SKM-1 (cell line): Measurements from ENCODE around the gene ATG9B.
"Not testable (repeated sequence)": the region's sequence is repeated elsewhere in the genome, so short reads cannot be mapped to it uniquely, and the experiment has no call there.

ENCODE experiments used
- DNase-seq: peaks from one replicate; lab custom pipeline; 2025; ENCODE audit not compliant: unreplicated experiment; lab: John Stamatoyannopoulos, UW

The ATG9B gene

GRCh38 chr7:151058781-151059366 lies 34.6 kb upstream of the ATG9B start:
- DNase-seq, result no peak

- peak; percentile 69 for DNase-seq
These were observed 33.9 kb upstream of the ATG9B start for GRCh38 chr7:151057989-151058780.

GRCh38 chr7:151057506-151057988 lies 33.3 kb upstream of the ATG9B start, which contains the start of gene CDK5:
TSS of gene CDK5 (minus strand) at chr7:151057897. CDS start at chr7:151057848, 49 bp downstream.
- DNase-seq, result no peak

GRCh38 chr7:151056666-151057505 lies 32.6 kb upstream of the ATG9B start:
- no peak for DNase-seq

DNA sequence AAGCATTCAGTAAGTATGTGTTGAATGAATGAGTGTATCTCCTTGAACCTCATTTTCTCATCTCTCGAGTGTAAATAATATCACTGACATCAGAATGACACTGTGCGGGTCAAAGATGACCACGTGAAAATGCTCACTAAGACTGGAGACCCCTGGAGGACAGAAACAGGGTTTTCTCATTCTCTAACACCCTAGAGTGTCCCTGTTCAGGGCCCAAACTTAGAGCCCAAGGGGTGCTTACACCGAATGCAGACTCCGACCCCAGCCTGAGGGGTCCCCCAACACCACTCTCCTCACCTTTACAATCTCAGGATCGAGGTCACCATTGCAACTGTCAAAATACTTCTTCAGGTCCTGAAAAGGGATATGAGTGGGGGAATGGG lies 32.0 kb upstream of the ATG9B start:
- no peak for DNase-seq

DNA sequence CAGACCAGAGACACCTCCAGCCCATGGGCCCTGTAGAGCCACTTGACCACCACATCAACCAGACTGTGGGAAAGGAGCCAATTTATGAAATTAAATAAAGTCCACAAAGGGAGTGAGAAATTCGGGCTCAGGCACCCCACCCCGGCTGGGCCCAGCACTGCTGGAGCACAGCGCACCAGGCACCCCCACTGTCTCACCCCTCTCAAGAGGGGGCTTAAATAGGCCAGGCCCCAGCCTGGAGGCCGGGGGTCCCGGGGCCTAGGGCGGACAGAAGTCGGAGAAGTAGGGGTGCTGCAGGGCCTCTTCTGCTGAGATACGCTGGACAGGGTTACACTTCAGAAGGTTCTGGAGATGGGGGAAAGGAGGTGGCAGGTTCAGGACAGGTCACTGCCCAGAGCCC lies 29.5 kb upstream of the ATG9B start:
- no peak for DNase-seq

DNA sequence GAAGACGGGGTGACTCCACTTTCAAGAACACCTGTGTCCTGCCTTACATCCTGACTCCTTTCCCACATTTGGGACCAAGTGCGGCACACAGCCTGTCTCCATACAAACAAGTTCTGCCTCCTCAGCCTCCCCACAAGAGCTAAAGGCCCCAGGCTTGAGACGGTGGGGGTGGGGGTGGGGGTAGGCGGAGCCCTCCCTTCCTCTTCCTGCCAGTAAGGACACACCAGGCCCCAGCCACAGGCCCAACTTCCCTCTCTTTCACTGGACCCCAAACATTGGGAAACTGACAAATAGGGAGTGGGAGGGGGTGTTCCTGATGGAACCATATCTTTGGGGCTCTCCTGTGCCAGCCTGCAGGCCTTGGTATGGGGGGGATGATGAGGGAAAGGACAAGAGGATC lies 28.8 kb upstream of the ATG9B start:
- peak; percentile 1 for DNase-seq

DNA sequence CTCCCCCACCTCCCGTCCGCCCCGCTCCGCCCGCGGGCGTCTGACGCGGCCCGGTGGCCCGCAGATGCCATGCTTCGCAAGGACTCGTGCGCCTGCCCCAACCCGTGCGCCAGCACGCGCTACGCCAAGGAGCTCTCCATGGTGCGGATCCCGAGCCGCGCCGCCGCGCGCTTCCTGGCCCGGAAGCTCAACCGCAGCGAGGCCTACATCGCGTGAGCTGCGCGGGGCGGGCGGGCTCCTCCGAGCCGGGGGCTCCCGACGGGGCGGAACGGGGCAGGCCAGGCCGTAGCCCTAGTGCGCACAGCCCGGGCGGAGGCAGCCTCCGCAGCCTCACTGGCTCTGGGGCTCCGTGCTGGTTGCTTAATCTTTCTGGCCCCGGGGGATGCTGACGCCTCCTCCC lies 26.8 kb upstream of the ATG9B start:
- no peak for DNase-seq

DNA sequence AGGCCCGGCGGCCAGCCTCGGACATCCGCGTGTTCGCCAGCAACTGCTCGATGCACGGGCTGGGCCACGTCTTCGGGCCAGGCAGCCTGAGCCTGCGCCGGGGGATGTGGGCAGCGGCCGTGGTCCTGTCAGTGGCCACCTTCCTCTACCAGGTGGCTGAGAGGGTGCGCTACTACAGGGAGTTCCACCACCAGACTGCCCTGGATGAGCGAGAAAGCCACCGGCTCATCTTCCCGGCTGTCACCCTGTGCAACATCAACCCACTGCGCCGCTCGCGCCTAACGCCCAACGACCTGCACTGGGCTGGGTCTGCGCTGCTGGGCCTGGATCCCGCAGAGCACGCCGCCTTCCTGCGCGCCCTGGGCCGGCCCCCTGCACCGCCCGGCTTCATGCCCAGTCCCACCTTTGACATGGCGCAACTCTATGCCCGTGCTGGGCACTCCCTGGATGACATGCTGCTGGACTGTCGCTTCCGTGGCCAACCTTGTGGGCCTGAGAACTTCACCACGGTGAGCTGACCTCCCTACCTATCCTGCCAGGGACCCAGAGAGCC lies 24.7 kb upstream of the ATG9B start:
- no peak for DNase-seq

DNA sequence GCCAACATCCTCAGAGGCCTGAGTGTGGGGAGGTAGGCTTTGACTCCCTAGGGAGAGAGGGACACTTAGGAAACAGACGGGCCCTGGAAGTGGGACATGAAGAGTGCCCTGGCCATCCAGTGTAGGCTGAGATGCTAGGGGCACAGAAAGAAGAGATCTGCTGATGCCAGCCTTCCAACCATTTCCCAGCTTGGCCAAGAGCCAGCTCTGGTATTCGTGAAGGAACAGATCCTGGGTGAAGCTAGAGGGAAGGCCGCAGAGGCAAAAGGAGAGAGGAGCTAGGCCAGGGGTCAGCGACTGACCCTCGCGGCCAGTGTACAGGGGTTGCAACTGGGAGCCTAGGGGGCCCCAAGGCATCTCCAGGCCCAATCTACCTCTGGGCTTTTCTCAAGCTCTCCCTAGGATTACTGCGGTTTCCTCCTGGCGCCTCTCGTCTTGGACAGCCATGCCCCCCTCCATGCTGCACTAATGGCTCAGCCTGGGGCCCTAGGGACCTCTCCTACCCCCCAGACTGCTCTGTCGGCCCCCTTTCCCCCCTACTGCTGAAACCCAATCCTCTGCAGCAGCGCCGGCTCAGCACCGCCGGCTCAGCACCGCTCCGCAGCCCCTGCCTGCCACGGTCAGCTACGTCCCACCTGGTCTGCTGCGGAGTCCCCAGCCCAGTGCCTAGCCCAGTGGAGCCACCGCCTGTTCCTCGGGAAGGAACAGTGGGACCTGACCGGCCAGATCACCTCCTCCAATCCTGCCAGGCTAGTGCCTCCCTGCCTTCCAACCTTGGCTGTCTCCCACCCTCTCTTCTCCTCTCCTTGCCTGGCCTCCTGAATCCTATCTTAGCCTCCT lies 23.9 kb upstream of the ATG9B start, which contains the start of gene ASIC3:
ASIC3 (plus strand) TSS at position 556 of the 840 bp plus-strand sequence. CDS start 355 bp downstream, outside the sequence.
- no peak for DNase-seq

DNA sequence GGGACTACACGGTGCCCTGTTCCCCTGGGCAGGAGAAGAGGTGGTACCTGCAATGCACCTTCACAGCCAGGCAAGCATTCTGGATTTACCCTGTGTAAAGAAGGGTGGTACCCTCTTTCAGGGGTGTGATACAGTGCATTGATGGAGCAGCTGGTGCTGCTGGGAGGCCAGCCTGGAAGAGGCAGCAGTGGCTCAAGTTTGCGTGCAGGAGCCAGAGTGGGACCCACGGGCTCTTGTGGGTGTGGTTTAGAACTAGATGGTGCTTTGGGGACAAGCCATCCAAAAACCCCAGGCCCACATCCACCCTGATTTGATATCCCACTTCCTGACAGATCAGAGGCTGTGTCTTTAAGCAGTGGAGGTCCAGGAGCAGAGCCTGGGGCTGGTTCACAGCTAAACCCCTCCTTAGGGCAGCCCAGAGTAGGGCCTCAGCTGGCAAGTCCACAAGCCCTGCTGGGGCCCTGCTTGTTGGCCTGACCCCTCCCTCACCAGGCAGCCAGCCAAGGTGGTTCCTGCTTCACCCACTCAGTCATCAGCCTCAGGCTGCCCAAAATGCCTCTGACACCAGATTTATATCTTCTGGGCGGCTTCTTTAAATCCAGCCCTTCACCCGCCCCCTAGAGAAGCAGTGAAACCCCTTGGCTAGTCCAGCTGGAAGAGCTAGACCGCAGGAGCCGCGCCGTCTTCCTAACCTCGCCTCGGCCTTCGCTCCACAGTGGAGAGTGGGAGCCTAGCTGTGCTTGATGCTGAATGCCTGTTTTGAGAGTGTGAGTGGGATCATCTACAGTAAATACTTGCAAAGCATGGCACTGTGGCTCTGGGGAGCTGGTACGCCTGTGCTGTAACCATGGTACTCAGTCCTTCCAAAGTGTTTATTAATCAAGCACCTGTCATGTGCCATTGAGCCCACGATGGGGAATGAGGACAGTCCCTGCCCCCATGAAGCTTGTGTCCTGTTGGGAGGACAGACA lies 22.6 kb upstream of the ATG9B start:
- no peak for DNase-seq

DNA sequence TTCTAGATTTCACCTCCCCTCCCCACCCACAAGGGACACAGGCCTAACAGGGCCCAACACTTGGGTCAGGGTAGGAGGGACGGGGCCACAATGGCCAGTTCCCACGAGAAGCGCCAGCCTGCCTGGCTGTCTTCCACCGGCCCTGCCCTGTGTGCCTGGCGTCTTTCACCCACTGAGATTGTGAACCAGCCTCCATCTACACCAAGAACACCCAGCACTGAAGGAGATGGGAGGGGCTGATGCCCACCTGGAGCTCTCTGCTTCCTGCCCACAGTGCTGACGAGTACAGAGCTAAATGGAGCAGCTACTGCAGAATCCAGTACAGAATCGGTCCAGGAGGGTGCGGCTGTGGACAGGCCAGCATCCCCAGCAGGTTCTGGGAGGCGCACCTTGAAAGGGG lies 21.7 kb upstream of the ATG9B start:
- DNase-seq, result no peak

- DNase-seq, result no peak
These were observed 21.0 kb upstream of the ATG9B start for GRCh38 chr7:151045262-151045661.

GRCh38 chr7:151043959-151044358 lies 19.7 kb upstream of the ATG9B start:
- DNase-seq, result no peak

DNA sequence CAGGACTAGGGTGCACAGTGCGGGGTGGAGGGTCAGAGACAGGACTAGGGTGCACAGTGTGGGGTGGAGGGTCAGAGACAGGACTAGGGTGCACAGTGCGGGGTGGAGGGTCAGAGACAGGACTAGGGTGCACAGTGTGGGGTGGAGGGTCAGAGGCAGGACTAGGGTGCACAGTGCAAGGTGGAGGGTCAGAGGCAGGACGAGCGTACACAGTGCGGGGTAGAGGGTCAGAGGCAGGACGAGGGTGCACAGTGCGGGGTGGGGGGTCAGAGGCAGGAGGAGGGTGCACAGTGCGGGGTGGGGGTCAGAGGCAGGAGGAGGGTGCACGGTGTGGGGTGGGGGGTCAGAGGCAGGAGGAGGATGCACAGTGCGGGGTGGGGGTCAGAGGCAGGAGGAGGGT lies 19.2 kb upstream of the ATG9B start:
- not testable (repeated sequence) for DNase-seq

GRCh38 chr7:151040616-151041375 lies 16.5 kb upstream of the ATG9B start:
- DNase-seq, result no peak

GRCh38 chr7:151039850-151040548 lies 15.7 kb upstream of the ATG9B start:
- no peak for DNase-seq
